GM21528 (cell line): Measurements from ENCODE around the gene KIF2C.
"Not testable (repeated sequence)": the region's sequence is repeated elsewhere in the genome, so short reads cannot be mapped to it uniquely, and the experiment has no call there.

Experiments used
- ATAC-seq: cut with Tn5 transposase; IDR thresholded peaks from one replicate; pipeline ENCODE4 v1.9.1; 2021; ENCODE audit warnings: mild to moderate bottlenecking, moderate library complexity; ENCODE audit not compliant: unreplicated experiment, low FRiP score

The KIF2C gene

DNA sequence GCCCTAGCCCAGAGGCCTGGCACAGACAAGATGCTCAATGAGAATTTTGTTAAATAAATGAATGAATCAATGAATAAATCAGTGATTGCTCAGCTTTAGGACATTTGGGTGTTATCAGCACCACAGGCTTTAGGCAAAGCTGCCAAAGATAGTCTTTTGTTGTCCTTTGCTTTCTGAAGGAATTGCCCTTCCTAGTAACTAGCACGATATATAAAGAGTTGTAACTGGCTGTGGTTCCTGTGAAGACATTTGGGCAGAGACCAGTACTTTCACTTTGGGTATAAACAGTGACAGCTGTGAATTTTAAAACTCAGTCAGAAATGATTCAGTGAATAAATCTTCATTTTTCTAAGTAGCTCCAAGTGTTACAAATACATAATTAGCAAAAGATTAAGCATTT, 22.0 kb upstream of the KIF2C start:
- ATAC-seq, result no peak

DNA sequence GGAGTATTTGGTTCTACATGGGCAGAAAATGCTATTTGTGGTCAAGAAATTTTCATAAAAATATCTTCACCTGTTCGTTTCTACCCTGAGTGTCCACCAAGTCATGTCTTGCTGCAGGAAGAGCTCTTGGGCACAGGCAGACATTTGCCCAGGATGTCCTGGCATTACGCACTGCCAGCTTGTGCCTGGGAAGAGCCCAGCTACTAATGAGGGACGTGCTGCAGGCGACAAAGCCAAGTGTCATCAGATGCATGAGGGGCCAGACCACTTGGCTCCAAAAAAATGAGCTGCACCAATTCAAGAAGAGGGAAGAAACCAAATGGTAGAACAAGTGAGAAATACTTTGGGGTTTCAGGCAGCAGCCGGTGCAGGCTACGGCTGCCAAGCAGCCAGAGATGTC, 21.5 kb upstream of the KIF2C start:
- ATAC-seq, result no peak

DNA sequence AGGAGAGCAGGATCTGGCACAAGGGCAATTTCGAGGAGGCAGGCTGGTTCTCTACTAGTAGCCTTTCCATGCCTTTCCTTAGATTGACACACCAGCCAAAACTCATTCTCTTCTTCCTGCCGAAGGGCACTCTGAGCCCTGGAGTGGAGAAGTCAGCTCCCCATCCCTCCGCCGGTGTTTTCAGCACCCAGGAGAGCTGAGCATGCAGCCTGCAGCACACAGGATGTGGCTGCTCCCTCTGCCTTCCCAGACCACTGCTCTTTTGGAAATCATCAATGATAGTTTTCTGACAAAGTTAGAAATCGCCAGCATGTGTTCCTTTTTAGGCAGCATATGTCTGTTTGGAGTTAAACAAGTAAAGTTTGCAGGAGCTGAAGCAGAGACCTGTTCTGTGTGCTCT, 20.3 kb upstream of the KIF2C start:
- no peak for ATAC-seq

DNA sequence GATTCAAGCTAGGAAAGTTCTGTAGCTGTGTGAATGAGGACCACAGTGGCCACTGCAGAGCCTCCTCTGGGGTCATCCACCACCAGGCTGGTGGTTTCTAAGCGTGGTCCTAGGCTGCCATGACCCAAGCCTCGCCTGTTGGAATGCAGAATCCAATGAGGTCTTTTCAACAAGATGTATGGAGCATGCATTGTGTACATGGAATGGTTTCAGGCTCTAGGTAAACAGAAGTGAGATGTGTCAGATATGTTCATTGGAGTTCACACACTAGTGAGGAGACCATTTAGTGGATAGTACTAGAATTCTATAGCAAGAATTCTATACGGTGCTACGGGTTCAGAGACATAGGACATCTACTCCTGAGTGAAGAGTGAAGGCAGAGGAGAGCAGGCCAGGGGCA, 19.4 kb upstream of the KIF2C start:
- ATAC-seq, result no peak

DNA sequence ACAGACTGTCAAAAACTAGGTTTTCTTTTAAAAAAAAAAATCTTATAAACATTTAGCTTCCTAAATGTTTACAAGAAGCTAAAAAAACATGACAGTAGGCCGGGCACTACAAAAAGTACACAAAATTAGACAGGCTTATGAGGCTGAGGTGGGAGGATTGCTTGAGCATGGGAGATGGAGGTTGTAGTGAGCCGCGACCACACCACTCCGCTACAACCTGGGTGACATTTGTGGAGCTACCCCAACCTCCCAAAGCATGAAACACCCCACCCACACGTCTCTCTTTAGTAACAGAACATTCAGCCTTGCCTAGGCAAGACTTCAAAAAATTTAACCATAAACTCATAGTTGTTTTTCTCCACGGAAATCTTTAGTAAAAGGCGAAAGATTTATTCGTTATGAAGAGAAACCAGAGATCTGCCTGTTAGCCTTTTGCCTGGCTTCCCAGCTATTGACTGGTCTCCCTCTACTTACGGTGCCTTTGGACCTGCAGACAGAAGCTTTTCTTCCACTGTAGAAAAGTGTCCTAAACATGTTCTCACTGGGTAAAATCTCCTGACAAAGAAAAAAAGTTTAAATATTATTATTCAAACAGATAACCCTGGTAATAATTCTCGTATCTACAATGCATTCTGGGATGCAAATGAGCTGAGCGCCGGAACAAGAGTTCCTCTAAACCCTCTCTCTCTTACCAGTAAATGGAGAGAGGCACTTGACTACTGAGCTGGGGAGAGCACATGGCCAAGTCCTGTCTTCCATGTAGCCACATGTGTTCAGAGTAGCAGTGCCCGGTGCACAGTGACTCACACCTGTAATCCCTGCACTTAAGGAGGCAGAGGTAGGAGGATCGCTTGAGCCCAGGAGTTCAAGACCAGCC, 17.9 kb upstream of the KIF2C start:
- peak; percentile 71 for ATAC-seq

DNA sequence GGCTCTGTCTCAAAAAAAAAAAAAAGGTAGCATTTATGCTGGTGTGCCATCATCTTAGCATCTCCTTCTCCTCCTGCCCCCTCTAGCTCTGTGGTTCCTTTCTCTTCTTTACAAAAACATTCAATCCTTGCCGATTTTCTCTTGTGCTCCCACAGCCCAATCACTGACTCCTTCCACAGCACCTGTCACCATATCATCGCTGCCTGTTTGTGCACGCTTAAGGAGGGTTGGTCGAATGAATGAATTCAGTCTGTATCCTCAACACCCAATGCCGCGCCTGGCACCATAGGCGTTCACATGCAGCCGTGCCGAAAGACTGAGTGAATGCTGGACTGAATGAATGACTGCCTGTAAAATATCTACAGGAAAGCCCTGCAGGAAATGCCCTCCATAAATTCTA, 16.6 kb upstream of the KIF2C start:
- ATAC-seq, result no peak

DNA sequence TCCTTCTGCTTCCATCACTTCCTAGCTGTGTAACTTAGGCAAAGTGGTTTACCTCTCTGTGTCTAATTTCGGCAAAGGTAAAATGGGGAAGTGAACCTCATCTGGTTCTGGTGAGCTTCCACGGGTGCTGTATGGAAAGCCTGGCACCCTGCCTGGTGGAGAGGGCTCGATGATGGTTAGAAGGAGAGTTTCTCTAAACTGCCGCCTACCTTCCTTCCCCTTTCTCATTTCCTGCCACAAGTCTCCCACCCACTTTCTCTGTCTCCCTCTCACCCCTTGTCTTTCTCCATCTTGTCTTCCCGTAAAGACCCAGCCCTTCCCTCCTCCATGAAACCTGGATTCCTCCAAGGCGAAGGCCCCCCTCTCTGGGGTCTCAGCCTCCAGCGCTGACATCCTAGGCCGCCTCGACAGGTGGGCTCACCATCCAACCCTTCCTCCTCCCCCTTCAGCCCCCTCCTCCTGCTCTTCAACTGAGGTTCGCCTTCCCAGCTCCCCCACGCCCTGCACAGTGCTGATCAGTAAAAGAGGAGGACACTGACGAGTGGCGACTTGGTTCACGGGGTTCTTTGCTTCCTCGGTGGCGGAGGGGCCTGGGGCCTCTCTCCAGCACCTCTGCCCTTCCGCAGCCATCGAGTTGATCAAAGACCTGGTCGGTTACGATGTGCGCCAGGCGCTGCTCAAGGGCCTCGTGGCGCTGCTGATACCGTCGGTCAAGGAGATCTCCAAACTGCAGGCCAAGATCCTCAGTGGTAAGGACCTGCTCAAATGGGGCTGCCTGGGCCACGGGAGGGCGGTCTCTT, 15.9 kb upstream of the KIF2C start:
- ATAC-seq, result no peak

DNA sequence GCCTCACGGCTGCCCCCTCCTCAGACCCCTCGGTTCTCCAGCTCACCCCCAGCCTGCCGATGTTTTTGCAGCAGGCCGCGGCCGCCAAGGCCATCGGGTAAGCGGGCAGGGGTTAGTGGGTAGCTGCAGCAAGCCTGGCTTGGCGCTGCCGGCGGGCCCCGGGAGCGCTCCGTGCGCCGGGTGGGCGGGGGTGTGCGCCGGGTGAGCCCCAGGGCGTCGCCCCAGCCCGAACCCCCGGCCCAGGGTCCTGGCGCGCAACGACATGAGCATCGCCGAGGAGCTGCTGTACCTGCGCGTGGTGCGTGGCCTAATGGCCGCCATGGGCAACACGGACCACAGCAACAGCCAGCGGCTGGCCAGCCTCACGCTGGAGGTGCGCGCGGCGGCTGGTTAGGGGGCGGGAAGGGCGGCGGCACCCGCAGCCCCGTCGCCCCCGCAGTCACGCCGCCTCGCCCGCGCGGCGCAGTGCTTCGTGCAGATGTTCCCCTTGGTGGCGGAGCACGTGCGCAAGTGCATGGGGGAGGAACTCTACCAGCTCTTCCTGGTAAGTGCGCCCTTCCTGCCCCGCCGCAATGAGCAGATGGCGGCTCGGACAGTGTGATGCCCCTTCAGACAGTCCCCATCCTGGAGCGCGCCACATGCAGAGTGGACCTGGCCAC, 15.2 kb upstream of the KIF2C start:
- no peak for ATAC-seq

DNA sequence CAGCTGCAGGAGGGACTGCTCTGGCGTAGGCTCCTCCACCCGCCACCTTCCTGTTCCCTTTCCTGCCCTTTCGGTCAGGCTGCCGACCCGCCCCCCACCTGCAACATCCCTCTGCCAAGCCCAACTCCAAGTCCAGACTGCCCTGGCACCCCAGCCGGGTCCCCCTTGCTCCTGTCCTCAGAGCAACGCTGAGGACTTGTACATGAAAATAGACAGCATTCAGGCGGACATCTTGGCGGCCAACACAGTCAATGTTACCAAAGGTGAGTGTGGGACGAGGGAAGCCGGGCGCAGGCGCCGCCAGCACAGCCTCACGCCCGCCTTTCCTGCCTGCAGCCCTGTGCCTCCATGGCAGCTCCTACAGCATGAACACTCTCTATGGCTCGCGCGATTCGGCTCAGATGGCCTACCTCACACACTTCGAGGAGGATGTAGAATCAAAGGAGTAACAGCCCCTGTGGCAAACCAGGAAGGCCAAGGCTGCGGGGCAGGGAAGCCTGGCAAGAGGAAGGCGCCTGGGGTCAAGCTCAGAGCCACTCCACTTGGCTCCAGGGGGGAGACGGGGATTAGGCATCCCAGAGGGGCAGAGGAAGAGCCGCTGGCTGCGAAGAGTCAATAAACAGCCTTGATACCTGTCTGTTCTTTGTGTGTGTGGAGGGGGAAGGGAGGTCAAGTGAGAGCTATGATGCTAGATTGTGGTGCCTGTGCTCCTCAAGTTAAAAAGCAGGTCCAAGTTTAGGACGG, 14.5 kb upstream of the KIF2C start:
- ATAC-seq, result no peak

DNA sequence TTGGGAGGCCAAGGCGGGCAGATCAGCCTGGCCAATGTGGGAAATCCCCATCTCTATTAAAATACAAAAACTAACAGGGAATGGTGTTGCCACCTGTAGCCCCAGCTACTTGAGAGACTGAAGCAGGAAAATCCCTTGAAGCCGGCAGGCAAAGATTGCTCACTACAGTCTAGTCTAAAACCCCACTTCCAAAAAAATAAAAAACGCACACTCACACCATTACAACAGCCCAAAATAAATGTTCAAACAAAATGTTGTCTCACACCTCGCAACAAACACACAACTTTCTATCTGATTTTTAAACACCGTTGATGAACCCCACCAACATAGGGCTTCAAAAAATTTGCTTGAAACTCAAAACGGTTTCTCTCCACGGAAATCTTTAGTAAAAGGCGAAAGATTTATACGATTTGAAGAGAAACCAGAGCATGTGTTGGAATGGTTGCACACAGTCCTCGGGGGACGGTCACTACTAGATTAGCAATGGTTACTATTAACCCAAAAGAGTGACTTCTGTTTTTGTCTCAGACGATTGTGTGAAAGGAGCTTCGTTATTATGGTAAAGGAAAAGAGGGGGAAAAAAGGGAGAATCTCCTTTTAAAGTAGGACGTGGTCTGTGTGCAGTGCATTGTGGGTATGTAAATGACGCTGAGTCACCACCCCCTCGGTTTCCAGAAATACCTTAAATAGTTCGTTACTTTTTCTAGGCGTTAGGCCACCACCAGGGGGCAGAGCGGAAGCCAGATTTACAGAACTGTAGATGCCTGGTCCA, 8.7 kb upstream of the KIF2C start, which contains the start of gene RNU5D-1:
TSS of gene RNU5D-1 (minus strand) at position 430 of the 772 bp plus-strand sequence.
- ATAC-seq, result peak; percentile 67

DNA sequence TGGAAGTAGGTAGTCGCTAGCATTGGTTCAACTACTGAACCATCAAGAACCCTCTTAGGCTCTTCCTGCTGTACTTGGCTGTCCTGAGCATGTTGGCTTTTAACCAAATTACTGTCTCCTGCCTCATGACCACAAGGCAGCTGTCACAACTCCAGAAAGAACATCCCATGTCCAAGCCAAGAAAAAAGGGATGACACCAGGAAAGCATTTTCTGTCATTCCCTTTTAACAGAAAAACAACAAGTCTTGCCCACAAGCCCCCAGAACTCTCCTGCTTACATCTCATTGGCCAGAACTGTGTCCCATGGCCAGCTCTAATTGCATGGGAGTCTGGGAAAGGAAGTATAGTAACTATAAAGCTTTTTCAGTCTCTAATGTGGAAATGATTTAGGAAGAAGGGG, 6.3 kb upstream of the KIF2C start:
- no peak for ATAC-seq

DNA sequence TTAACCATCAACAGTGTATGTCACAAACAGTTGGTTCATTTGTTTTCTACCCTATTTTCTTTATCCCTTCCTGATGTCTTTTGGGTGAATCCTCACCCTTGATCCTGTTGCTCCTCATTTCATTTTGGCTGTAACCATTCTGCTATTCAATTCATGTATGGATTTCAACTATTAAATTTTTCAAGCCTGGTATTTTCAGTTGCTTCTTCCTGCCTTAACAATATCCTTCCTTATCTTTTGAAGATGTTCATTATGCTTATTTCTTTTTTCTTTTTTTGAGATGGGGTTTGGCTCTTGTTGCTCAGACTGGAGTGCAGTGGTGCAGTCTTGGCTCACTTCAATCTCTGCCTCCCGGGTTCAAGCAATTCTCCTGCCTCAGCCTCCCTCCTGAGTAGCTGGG, 5.9 kb upstream of the KIF2C start:
- no peak for ATAC-seq

DNA sequence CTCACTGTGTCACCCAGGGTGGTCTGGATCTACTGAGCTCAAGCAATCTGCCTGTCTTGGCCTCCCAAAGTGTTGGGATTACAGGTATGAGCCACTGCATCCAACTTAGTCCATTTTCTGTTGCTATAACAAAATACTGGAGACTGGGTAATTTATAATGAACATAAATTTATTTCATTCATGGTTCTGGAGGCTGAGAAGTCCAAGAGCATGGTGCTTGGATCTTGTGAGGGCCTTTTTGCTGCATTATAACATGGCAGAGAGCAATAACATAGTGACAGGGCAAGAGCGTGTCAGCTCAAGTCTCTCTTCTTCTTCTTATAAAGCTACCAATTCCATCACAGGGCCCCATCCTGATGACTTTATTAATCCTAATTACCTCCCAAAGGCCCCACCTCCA, 3.6 kb upstream of the KIF2C start:
- no peak for ATAC-seq

DNA sequence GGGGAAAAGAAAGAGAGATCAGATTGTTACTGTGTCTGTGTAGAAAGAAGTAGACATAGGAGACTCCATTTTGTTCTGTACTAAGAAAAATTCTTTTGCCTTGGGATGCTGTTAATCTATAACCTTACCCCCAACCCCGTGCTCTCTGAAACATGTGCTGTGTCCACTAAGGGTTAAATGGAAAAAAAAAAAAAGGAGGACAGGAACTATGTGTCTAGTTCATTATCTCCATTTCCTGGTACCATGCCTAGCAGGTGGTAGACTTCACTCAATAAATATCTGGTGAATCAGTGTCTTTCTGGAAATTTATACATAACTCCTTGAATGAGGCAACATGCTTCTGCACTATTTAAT, 707 bp upstream of the KIF2C start:
- ATAC-seq, result not testable (repeated sequence)

DNA sequence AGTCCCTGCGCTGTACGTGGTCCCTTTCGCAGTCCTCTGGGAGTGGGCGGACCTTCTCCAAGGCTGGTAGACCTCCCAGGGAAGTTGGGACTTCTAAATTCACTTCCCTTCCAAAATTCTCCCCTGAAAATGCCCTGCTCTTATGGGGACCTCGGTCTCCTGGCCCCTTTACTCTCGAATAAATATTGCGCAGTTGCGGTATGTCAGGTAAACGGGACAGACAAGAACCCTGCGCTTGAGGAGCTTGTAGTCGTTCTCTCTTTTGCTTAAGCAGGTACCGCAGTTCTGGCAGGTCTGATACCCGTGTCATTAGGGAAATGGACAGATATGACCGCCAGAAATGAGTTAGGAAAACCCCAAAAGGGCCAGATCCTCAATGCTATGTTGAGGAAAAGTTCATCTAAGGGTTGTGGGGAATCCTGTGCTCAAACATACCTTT, 561 bp downstream of the KIF2C start:
- ATAC-seq, result no peak

DNA sequence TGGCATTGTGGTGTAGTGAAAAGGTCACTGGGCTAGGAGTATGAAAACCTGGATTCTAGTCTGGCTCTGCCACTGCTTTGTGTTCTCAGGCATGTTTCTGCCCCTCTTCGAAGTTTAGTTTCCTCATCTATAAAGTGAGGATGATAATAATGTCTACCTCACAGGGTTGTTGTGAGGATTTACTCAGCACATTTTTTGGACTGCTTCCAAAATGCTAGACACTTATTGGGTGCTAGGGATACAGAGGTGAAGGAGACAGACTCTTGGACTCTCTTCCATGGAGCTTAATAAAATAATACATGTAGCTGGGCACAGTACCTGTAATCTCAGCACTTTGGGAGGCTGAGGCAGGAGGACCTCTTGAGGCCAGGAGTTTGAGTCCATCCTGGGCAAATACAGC, 3.6 kb downstream of the KIF2C start:
- no peak for ATAC-seq

DNA sequence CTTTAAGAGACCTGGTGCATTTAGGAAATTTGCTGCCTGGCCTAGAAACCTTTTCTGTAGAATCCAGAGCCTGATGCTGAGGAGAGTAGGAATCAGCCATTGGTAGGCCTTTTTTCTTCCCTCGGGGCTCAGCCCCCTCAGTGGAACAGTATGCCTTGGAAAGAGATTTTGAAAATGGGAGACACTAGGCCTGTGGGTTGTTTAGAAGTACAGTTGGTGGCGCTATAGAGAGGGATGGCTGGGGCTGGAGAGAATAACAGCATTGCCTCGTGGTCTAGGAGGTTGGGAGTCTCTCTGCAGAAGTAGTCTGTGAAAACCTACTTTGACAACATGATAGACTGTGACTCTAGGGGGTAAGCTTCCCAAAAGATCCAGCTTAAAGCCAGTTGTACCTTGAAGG, 8.2 kb downstream of the KIF2C start:
- ATAC-seq, result no peak

DNA sequence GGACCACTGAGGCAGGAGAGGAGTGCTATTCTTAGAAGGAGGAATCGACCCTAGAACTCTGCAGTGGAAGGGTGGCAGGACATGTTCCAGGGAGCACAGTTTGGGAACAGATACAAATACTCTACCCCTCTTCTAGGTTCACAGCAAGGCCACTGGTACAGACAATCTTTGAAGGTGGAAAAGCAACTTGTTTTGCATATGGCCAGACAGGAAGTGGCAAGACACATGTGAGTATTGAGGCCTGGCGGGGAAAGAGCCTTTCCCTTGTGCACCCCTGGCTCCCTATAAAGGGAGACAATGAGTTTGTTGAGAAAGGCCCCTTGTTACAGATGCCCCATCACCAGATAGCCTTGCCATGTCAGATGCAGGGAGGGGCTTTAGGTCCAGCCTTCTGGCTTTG, 17.8 kb downstream of the KIF2C start:
- no peak for ATAC-seq

DNA sequence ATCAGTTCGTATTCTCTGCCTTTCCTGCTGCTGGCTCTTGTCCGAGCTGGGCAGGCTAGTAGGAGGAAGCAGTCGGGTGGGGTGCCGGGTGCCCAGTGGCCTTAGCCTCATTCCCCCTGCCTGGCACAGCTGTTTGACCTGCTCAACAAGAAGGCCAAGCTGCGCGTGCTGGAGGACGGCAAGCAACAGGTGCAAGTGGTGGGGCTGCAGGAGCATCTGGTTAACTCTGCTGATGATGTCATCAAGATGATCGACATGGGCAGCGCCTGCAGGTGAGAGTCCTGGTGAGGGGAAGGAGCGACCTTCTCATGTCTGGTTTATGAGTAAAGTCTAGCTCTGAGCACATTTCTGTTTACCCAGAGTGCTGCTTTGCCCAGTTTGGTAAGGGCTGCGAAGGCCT, 19.4 kb downstream of the KIF2C start:
- no peak for ATAC-seq

DNA sequence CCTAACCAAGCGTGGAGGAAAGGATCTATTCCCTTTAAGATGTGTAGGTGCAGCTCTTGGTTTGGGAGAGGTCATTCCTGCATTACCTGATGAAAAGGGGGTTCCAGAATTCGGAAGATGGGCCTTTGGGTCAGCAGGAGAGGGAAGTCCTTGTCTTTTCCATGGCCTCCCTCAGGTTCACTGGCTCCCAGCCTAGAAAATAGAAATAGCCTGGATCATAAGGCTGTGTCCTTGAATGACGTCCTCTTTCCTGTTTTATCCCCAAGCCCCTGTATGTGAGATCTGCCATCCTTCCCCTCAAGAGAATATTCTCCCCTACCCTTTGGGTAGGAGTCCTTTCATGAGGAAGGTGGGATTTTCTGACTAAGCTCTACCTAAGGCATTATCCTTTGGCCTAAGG, 21.2 kb downstream of the KIF2C start:
- no peak for ATAC-seq
